GM12875 (cell line): ENCODE results near the gene CDK14.
"Not testable (repeated sequence)": the region's sequence is repeated elsewhere in the genome, so short reads cannot be mapped to it uniquely, and the experiment has no call there.

Experiments used
- H3K4me3 ChIP-seq: one replicate; pipeline ENCODE4 v1.5.1; 2011; ENCODE audit warnings: low read depth, low read length, control low read depth
- TF ChIP-seq, protein P1 (sequence below): IDR thresholded peaks from 2 replicates; pipeline ENCODE4 v1.5.1; 2011; ENCODE audit warnings: low read depth, mild to moderate bottlenecking, control low read depth, inconsistent platforms, low read length, moderate library complexity, borderline replicate concordance; ENCODE audit not compliant: insufficient read depth

The CDK14 gene

DNA sequence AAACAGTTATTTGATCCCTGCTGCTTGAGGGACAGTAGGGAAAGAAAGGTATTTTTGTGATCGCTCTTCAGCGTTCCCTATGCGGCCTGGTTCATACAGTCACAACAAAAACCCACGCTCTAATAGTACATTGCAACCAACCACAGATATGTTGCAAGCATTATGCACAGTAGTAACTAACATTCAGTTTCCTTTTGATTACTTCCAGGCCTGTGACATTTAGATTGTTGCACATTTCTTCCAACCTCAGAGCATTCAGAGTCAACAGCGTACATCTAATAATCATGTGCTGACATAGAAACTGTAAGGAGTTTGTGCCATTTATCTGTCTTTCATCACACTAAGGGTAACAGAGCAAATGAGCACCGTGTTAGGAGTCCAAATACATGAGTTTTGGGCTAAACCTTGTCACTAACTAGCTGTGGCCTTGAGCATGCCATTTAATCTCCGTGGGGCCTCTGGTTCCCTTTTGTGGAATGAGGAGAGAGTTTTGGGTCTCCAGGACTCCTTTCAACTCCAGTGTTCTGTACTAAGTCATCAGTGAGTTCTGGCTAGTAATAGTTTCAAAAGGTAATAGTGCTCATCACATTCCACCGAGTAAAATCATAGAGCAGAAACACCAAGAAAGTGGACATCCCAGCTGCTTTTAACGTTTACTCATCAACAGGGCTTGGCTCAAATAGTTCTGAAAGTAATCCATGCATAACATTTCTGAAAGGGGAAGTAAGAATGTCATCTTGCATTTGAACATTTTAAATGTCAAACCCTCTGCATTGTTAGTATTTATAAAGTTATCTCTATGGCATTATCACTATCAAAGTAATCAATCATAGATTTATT lies 569.1 kb downstream of the CDK14 start:
- H3K4me3 ChIP-seq = no peak overlapping the region
- TF ChIP-seq, protein P1, sequence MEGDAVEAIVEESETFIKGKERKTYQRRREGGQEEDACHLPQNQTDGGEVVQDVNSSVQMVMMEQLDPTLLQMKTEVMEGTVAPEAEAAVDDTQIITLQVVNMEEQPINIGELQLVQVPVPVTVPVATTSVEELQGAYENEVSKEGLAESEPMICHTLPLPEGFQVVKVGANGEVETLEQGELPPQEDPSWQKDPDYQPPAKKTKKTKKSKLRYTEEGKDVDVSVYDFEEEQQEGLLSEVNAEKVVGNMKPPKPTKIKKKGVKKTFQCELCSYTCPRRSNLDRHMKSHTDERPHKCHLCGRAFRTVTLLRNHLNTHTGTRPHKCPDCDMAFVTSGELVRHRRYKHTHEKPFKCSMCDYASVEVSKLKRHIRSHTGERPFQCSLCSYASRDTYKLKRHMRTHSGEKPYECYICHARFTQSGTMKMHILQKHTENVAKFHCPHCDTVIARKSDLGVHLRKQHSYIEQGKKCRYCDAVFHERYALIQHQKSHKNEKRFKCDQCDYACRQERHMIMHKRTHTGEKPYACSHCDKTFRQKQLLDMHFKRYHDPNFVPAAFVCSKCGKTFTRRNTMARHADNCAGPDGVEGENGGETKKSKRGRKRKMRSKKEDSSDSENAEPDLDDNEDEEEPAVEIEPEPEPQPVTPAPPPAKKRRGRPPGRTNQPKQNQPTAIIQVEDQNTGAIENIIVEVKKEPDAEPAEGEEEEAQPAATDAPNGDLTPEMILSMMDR = no peak

DNA sequence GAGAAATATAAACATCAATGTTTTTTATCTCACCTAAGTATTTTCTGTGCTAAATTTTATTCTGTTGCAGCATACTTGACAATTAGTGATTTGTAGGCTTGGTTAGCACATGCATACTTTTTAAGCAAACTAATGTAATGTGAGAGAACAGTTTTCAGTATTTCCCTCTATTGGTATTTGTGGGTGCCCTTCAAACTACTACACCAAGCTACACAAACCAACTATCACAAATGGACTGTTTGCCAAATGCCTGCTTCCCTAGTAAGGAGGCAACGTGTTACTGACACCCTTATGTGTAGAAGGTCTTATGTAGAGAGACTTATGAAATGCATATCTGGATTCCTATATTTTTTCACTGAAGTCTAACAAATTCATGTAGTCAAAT lies 569.7 kb downstream of the CDK14 start:
- TF ChIP-seq, protein P1 = no peak

DNA sequence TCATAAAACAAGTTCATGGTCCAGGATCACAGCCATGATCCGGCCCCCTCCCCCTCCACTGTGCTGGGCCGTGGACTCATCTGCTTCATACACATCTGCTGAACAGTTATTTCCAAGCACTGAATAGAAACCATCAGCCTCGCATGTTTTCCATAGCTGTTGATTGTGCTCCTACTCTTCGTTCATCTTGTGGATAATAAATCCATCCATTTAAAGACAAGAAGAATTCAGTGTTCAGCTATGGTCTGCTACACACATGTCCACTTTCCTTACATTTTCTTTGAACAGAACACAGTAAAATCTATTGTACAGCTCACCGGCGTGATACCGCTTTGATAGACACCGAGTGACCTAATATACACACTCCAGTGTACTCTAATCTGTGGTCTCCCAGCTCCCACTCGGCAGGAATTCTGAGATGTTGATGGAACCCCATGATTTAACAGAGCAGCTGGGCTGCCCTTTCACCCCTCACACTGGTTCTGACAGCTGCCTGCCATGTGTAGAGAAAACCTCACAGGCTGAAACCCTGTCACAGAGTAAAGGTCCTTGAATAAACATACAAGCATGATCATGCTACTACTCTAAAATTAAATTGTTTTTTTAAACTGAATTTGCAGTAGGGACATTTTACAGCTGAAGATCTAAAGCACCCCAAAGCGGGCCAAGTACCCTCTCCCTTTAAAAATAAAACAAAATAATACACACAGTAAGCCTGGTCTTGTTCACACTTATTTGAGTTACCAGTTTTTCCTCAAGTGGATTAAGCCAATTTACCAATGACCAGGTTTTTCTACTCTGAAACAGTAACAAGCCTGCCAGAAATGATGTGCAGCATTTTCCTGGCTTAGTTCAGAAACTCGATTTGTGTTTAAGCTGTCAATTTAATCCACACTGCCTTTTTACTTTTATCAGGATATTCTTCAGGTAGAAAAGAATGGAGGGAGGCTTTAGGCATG lies 573.0 kb downstream of the CDK14 start:
- no peak overlapping the region for H3K4me3 ChIP-seq
- TF ChIP-seq, protein P1 = no peak

More for the DNA sequence above, 569.7 kb downstream of the CDK14 start:
- no peak overlapping the region for H3K4me3 ChIP-seq

DNA sequence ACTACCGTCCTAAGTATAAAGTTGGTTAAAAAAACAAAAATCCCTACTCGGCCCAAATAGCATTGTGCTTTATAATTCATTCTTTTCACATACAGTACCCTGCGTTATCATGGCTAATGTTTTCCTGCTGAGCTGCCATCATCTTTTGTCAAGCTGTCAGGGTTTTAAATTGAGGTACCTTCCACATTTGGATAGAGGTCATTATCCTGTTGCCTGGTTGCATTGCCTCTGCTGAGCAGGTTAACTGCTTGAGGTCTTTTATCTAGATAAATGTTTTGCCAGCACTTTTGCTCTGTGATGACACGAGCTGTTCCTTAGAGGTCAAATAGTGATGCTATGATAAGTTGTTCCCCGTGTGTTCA lies 573.7 kb downstream of the CDK14 start:
- no peak overlapping the region for H3K4me3 ChIP-seq
- TF ChIP-seq, protein P1 = no peak

DNA sequence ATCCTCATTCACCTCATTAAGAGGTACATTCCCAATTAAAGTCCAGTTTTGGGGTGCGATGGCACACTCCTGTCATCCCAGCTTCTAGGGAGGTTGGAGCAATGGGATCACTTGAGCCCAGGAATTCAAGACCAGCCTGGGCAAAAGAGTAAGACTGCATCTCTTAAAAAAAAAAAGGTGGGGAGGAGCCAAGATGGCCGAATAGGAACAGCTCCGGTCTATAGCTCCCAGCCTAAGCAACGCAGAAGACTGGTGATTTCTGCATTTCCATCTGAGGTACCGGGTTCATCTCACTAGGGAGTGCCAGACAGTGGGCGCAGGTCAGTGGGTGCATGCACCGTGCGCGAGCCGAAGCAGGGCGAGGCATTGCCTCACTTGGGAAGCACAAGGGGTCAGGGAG lies 577.1 kb downstream of the CDK14 start:
- H3K4me3 ChIP-seq = not testable (repeated sequence)

DNA sequence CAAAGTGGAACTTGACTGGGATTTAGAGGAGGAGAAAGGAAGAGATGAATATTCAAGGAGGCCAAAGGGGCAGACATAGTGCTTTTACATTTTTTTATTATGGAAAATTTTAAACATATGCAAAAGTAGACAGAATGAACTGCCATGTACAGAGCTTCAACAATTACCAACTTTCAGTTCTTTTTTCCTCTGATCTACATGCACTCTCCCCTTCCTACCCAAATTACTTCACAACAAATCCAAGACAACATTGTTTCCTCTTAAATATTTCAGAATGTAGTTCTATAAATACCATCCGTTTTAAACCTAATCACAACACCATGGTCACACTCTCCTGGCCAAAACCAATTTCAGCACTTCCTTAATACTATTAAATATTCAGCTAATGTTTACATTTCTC lies 584.6 kb downstream of the CDK14 start:
- TF ChIP-seq, protein P1 = no peak
- H3K4me3 ChIP-seq = no peak overlapping the region

DNA sequence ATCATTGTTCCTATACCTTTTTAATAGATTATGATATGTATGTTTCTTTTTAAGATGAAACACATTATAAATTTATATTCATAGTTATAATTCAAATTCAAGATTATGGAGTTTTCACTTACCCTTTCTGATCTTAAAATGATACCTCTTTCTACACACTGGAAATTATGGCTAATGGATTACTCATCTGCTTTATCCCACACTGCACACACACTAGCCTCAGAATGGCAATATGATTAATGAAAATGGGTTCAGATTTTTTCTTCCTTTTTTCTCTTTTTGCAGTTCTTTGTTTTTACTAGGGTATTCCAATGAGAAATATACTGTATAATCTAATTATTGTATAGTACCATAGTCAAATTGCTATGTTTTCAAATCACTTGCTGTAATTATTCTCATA lies 585.8 kb downstream of the CDK14 start:
- no peak overlapping the region for H3K4me3 ChIP-seq
- TF ChIP-seq, protein P1 = no peak
